Superior temporal gyrus (tissue), 1 donor: Measurements from ENCODE around the gene SH3RF3.
A peak's percentile ranks its signal among the peaks of the same experiment; 100 is the strongest.
"Not testable (repeated sequence)": the region's sequence is repeated elsewhere in the genome, so short reads cannot be mapped to it uniquely, and the experiment has no call there.

Experiments
- DNase-seq: peaks from one replicate; pipeline ENCODE4 v3.0.0-alpha.2; 2016; ENCODE audit errors: extremely low spot score

SH3RF3 gene

GRCh38 chr2:109523536-109524361 lies 394.7 kb downstream of the SH3RF3 start:
- DNase-seq = no peak

- no peak for DNase-seq
Observed at GRCh38 chr2:109525836-109526235, 396.8 kb downstream of the SH3RF3 start.

DNA sequence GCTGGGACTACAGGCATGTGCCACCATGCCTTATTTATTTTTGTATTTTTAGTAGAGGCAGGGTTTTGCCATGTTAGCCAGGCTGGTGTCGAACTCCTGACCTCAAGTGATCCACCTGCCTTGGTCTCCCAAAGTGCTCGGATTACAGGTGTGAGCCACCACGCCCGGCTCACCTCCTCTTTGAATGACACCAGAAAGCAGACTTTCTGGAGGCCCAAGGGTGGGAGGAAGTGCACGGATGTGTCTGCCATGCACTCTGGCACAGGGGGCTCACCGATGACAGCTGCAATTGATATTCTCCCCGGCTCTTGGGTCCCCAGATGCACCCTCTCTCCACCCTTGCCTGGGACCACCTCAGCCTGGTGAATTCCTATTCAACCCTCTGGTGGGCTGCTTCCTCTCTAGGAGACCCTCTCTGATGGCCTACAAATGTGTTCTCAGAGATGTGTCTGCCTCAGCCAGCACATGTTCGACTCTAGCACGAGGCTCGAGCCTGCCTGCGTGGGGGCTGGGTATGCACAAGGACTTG lies 397.5 kb downstream of the SH3RF3 start:
- no peak for DNase-seq

GRCh38 chr2:109527079-109527478 lies 398.1 kb downstream of the SH3RF3 start:
- DNase-seq = no peak

DNA sequence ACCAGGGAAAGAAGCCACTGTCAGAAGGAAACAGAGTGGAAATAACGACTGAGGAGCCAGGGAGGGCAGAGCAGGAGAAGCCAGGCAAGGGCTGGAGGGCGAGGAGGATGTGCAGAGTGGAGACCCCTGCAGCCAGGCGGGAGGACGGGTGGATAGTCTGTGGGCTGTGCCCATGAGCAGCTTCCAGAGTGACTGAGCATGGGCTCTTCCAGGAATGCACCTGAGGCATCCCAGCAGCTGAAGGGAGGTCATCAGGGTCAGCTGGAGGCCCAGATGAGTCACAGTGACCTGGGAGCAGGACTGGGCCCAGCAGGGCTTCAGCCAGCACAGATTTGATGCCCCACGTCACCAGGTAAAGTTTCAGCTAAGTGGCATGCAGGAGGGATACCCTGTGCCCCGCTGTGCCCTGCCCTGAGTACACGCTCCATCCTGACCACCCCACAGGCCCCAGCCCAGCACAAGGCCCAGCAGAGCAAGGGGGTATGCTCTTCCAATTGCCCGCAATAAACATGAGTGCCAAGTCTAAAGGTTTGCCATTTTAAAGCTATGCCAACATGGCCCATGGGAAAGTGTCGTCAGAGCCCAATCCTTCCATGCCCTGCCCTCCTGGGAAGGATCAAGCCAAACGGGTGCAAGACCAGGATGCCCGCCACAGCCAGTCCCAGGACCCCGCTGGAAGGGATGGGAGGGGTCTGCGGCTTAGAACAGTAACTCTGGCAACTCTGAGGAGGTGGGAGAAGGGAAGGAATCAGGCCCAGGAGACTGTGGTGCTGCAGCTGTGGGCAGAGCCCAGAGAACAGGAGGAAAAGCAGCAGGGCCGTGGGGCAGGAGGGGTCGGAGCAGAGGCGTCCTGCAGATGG lies 399.1 kb downstream of the SH3RF3 start:
- no peak for DNase-seq

- no peak for DNase-seq
Observed at GRCh38 chr2:109528811-109529501, 400.0 kb downstream of the SH3RF3 start.

DNA sequence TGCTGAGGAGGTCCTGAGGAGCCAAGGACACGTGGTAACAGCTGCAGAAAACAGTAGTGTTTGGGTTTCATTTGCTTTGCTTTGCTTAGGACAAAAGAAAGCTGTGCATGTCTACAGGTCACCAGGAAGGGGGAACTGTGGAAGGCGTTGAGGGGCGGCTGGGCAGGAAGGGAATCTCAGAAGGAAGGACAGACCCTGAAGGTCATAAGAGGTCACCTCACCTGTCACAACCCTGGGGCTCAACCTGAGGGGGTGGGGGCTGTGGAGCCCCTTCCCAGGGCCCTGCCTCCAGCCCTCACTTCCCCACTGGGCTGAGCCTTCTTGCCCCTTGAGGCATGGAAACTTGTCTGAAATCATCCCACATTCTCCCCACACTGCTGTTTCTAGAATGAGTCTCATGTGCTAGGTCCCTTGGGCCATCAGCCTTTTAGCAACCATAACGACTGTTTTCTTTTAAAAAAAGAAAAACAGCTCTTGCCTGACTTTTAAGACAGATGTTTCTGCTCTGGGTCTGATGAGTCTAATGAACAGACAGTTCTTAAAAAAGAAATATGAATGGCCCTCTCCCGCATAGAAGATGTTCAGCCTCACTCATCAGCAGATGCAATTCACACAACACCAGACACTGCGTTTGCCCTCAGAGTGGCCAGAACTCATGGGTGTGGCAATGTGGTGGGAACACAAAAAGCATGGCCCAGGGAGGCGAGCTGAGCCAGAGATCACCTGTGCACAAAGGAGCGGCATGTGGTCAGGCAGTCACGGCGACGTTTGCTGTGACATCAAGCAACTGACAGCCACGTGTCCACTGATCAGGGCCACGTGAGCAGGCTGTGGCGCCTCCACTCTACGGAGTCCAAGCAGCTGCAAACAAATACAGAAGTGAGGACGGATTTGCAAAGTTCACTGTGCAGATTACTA lies 400.8 kb downstream of the SH3RF3 start:
- no peak for DNase-seq

DNA sequence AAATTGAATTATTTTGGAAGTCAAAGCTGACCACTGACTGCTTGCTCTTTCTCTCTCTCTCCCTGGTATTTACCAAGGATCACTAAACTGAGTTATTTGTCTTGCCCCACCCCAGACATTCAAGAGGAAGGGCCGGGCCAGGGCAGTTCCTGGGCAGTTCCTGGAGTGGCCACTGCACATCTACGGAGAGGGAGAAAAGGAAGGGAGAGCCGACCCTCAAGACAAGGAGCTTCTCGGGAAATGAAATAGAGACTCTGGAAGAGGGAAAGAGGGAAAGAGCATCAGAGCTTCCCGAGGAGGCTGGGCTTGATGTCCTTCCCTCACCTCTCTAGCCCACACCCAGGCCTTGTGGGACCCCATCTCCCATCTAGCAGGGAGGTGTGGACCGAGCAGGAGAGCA lies 401.7 kb downstream of the SH3RF3 start:
- DNase-seq = no peak

DNA sequence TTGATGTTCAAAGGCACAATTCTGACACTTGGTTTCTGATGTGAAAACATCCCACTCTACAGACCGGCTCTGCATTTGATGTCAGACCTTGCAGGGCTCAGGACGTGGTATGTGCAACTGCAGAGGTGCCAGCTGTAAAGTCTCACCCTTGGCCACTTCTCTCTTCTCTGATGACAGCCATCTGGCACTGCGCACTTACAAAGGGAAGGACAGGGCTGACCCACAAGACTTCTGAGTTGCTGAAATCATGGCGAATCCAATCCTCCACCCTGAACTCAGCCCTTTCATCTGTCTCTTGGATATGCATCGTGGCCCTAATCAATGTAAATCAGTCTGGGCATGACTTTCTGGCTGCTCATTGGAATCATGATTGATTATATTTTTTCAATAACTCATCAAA lies 402.2 kb downstream of the SH3RF3 start:
- no peak for DNase-seq

GRCh38 chr2:109531896-109532727 lies 403.1 kb downstream of the SH3RF3 start:
- DNase-seq = no peak

- DNase-seq = no peak
Observed at GRCh38 chr2:109532728-109533076, 403.7 kb downstream of the SH3RF3 start.

- DNase-seq = no peak
Observed at GRCh38 chr2:109533823-109534222, 404.8 kb downstream of the SH3RF3 start.

DNA sequence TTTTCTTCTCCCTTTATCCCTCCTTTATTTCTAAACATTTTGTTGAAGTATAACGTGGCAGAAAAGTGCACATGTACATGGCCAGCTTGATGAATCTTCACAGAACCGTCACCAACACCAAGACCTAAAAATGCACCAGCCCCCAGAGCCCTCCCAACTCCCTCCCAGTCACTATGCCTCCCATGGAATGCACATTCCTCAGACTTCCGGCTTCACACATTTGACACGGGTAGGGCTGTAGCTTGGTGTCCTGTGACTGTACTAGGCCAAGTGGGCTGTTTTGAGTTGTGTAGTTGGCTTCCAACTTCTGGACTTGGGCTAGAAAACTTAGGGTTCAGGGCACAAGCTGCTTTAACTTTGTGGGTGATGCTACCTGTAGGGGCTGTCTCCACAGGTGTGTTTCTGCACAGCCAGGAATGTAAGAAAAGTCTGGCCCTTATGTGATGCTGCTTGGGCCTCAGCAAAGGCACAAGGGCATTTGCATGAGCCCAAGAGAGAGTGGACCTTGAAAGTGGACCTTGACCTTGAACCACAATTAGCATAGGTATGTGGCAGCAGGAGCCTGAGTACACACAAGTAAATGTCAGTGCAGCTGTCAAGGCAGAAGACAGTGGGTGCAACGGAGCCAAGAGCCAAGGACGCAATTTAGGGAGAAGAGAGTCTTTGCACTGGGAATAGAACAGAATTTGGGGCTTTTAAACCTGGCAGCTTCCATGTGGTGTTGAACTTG lies 406.4 kb downstream of the SH3RF3 start:
- no peak for DNase-seq

GRCh38 chr2:109536556-109536955 lies 407.6 kb downstream of the SH3RF3 start:
- DNase-seq = not testable (repeated sequence)

GRCh38 chr2:109537565-109538222 lies 408.7 kb downstream of the SH3RF3 start:
- no peak for DNase-seq

- DNase-seq = no peak
Observed at GRCh38 chr2:109538546-109538945, 409.5 kb downstream of the SH3RF3 start.

GRCh38 chr2:109542384-109542783 lies 413.4 kb downstream of the SH3RF3 start:
- no peak for DNase-seq

- peak; percentile 86 for DNase-seq
Observed at GRCh38 chr2:109545828-109546713, 417.1 kb downstream of the SH3RF3 start.
